ENCODE measurements around the gene C19orf73.

Gene C19orf73

DNA sequence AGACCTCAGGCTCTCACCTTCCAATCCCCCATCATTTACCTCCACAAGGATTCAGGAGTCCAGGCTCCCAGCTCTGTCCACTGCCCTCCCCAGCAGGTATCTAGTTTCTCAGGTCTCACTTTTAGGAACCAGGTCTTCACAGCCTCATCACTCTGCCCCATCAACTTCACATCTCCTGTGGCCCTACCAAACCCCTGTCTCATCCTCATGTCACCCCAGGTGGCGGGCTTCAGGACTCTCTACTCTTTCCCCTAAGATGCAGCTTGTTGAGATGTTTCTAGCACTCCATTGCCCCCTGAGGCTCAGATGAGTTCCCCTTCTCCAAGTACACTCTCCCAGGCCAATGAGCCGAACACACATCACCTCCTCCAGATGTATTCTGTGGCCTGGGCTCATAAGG is 1.9 kb upstream of the C19orf73 start:
- no peak for DNase-seq

- DNase-seq = no peak
Measured at GRCh38 chr19:49120325-49120683, 1.4 kb upstream of the C19orf73 start.

DNA sequence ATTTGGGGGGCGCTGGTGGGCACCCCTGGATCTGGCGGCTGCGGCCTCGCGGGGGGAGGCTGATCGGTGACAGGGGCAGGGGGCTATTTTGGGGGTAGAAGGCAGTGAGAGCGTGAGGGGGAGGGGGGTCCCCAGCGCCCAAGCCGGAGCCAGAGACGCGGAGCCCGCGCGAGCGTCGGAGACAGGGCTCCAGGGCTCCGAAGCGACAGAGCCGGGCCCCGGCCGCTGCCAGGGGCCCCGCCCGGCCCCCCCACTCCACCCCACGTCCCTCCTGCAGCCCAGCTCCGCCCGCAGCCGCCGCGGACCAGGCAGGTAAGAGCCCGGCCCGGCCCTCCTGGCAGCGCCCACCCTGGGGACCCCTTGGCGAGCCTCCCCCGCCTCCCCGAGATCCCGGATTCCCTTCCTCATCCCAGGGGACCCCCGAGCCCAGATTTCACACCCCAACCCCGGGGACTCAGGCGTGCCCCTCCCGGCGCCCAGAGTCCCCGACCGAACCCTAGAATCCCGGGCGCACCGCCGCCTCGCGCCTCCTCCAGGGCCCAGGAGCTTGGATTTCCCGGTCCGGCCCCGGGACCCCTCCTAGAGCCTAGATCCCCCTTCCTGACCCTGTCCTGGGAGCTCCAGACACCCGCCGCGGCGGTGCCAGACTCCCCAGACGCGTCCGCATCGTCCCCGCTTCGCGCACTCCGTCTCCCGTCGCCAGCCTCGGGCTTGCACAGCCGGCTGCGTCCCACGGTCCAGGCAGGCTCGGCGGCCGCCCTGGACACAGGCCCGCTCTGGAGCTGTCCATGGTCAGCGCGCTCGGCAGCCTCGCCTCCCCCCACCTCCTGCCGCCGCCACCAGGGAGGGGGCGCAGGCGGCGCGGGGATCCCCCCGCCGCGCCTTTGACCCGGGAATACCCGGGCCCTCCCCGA is 725 bp upstream of the C19orf73 start, which contains the start of gene PPFIA3:
Gene PPFIA3, plus strand, starts transcription at position 134 of the 914 bp plus-strand sequence. CDS start 8,330 bp downstream, outside the sequence.
- peak; percentile 26 for DNase-seq

- no peak for DNase-seq
Measured at GRCh38 chr19:49117677-49118564, 1.0 kb downstream of the C19orf73 start.

DNA sequence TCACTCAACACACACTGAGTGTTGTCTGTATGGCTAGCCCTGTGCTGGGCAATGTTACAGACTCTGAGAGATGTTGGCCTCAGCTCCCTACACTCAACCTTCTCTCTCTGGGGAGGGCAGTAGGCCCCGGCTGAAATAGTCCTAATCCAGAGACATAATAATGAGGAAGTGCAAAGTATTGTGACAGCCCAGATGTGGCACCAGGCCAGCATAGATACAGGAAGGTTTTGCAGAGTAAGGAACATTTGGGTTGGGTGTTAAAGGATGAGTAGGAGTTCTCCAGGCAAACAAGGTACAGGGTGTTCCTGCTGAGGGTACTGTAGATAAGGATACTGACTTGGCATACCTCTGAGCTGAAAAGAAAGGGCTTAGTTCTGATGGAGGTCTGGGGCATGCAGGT is 2.4 kb downstream of the C19orf73 start:
- DNase-seq = no peak

DNA sequence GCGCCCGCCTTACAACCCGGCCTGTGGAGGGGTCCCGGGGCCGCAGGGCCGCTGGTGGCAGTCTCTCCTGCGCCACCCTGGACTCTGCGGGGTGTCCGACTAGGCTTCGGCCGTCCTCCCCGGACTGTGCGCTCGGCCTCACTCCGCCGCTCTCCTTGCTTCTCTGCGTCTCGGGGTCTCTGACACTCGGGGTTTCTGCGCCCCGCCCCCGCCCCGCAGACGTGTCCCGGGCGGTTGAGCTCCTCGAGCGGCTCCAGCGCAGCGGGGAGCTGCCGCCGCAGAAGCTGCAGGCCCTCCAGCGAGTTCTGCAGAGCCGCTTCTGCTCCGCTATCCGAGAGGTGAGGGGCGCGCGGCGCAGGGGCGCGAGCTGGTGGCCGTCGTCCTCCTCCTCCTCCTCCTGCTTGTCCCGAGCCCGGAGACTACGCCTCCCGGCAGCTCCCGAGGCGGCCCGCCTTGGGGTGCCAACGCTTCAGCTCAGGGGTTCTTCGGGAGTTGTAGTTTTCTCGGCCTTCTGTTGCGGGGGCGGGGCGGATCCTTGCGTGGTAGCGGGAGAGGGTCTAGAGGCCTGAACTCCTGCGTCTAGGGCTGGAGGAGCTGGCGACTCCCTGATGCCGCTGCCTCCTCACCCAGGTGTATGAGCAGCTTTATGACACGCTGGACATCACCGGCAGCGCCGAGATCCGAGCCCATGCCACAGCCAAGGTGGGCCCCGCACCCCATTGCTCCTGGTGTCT is 4.1 kb downstream of the C19orf73 start:
- peak; percentile 71 for DNase-seq

DNA sequence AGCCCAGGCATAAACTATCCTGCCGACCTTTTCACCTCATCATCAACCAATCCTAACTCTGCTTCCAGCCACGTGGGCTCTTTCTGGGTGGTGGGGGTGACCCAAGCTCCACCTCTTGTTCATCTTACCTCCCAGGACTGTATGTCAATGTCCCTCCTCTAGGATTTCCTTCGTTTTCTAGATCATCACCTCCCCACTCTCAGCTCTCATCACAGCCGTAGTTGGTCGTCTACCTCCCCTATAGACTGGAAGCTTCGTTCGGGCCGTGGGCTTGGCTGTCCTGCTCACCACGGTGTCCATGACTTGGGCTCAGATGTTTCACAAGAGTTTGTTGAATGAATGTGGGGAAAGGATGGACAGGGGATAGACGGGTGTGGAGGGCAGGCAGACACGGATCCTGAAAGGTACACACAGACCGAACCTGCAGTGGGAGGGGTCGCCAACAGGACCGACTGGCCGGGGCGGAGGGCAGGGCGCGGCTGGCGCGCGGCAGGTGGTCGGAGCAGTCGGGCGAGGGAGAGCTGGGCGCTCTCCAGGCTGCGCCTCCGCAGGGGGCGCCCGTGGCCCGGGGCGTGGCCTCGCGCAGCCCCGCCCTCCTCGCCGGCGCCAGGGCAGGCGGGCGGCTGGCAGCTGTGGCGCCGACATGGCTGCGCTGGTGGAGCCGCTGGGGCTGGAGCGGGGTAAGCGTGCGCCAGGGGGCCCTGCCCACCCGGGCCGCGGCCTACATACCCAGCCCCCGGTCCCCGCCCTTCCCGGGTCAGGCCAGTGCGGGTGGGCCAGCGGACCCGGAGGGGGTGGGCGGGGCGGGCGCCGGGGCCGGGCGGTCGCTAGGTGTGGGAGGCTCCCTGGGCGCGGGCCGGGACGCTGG is 4.9 kb downstream of the C19orf73 start, which contains the start of gene LIN7B:
Gene LIN7B, plus strand, starts transcription at position 609 of the 868 bp plus-strand sequence. Its CDS starts 35 bp downstream, at position 644.
- peak; percentile 80 for DNase-seq

DNA sequence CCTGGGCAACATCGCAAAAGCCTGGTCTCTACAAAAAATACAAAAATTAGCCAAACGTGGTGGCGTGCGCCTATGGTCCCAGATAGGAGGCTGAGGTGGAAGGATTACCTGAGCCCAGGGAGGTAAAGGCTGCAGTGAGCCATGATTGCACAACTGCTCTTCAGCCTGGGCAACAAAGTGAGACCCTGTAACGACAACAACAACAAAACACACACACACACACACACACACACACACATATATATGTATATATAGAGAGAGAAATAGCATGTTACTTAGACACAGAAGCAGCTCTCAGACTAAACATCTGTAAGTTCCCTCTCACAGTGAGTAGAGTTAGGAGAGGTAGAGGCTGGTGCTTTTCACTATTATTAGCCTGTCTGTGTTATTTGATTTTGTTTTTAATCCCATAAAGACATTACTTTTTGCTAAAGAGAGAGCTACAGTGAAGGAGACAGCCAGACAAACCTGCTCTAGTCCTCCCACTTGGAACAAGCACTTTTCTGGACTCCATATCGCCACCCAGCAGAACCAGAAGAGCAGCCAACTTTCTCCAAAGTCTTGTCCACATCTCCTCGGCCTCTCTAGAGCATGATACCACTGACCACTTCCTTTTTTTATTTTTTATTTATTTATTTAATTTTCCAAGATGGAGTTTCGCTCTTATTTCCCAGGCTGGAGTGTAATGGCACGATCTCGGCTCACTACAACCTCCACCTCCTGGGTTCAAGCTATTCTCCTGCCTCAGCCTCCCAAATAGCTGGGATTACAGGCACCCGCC is 7.5 kb downstream of the C19orf73 start:
- DNase-seq = no peak

- no peak for DNase-seq
Measured at GRCh38 chr19:49110567-49110966, 8.4 kb downstream of the C19orf73 start.

- DNase-seq = no peak
Measured at GRCh38 chr19:49109569-49110233, 9.2 kb downstream of the C19orf73 start.

- DNase-seq = no peak
Measured at GRCh38 chr19:49109051-49109450, 9.9 kb downstream of the C19orf73 start.

- DNase-seq = no peak
Measured at GRCh38 chr19:49107625-49108459, 11.1 kb downstream of the C19orf73 start.

GRCh38 chr19:49106648-49107135 is 12.3 kb downstream of the C19orf73 start:
- peak; percentile 79 for DNase-seq

DNA sequence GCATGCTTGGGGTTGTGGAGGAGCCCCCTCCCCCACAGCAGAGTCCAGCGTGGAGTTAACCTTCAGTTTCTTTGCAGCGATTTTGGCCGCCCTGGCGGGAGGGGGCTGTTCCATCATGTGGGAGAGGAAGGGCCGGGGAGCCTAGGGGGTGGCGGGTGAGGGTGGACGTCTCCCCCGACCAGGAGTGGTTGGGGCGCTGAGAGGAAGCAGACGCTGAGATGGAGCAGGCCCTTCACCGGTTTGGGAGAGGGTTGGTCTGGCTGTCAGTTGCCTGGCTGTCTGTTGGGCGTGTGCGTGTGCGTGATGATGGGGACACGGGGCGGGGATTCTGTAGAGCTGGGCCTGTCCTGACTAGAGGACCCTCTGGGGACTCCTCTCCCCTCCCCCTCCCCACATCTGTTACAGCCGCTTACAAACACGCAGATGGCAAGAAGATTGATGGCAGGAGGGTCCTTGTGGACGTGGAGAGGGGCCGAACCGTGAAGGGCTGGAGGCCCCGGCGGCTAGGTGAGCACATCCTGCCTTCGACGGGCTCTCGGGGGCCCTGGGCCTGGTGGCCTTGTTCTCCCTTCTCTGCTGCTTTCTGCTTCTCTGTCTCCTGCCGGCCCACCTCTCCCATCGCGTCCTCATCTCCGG is 14.6 kb downstream of the C19orf73 start:
- DNase-seq = no peak

DNA sequence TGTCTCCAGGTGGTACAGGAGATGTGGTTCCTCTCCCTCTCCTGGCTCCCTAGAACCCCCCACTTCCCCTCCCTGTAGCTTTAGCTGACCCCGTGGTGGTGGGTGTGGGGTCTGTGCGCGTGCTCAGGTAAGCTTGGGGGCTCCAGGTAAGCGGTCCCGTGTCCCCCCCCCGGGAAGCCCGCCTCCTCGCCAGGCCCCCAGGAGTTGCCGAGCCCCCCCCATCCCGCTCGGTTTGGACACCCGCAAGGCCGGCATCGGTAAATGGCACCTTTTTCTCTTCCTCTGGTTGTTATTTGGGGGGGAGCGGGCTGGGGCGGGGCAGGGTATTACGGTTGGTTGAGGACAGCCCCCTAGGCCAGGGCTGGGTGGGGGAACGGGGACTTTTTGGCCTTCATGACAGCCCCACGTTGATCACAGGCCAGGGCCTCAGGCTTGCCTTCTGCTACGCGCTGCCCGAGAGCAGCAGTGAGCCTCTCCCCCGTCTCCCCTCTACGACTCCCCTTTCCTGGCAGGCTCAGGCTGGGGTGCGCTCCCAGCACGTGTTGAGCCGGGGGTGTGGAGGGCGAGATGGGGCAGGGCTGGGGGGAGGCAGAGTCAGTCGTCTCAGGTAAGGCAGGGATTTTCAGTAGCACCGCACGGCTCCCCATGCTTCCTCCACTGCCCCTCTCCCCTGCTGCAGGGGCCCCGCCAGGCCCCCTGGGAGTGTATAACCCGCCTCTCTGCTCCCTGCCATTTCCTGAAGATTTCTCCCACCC is 15.4 kb downstream of the C19orf73 start:
- no peak for DNase-seq

- no peak for DNase-seq
Measured at GRCh38 chr19:49102303-49102702, 16.6 kb downstream of the C19orf73 start.

- no peak for DNase-seq
Measured at GRCh38 chr19:49101160-49101559, 17.8 kb downstream of the C19orf73 start.

DNA sequence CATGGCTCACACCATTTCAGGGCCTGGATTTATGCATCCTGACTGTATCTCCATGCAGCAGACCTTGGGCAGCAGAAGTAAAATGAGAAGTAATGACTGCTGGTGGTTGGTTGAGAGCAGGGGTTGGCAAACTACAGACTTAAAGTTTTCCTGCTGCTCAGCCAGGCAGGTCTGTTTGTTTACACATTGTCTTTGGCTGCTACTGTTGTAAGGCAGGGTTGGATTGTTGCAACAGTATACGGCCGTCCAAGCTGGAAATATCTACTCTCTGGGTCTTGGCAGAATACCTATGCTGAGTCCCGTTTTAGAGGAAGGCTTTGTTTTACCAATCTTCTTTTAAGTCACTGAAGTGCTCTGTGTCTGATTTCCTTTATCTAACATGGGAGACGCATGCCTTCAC is 20.1 kb downstream of the C19orf73 start:
- DNase-seq = no peak
